Measurements from ENCODE around the gene OR10J5.

DNA sequence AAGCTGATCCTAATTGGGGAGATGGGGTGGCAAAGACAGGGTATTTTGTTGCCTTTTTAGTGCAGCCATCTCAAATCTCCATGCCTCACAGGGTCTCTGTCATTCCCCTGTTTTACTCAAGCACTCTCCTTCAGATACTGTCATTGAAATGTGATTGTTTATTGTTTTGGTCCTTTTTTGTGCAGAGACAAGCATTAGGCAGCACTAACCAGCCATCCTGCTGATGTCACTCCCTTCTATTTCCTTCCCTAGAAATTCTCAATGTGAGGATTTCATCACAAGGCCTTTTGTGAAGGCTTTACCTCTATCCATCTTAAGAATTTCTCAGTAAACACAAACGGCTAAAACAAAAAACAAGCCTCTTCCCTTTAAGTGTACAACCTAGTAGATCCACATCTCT lies 34.7 kb downstream of the OR10J5 start:
- TF ChIP-seq EZH2 (IDR thresholded peaks at IDR 0.05; ENCODE audit: insufficient read depth, low read length) (no peak), CTCF (IDR thresholded peaks at IDR 0.05; ENCODE audit: insufficient read depth, low read depth, low read length) (no peak)
